Body of pancreas (tissue), 4 donors: Measurements from ENCODE around the gene ADCY2. TPM values are rescaled to one million over a fixed set of nuclear protein-coding genes. Genes with fewer than 3 reads are reported as not detected.

Source experiments
- ATAC-seq: fragments of 150-250 bp; one replicate; pipeline ENCODE4 v1.9.1; 2016
- DNase-seq, 4 donors: peaks; one replicate each; pipeline ENCODE4 v3.0.0-alpha.2; 2019
- H3K27ac ChIP-seq, 4 donors: fragments of 200-600 bp; sonication (generic); 1 replicate in 3 of 4; 2 replicates in 1 of 4; pipeline versions ENCODE4 v1.5.1 to v1.6.1; 2016 to 2019; ENCODE audit warnings: mild to moderate bottlenecking in 1 of 4, mixed read lengths in 1 of 4, moderate library complexity in 1 of 4
- H3K27me3 ChIP-seq, 2 donors: fragments of 200-600 bp; sonication (generic); one replicate each; pipeline ENCODE4 v1.6.0; 2016; ENCODE audit warnings: mild to moderate bottlenecking in 1 of 2
- H3K36me3 ChIP-seq, 2 donors: fragments of 200-600 bp; sonication (generic); replicated peaks in 1 of 2; 2 replicates each; pipeline ENCODE4 v1.5.1; 2016; ENCODE audit warnings: low read depth in 2 of 2; ENCODE audit not compliant: insufficient read depth in 1 of 2
- H3K4me1 ChIP-seq: fragments of 200-600 bp; sonication (generic); one replicate; pipeline ENCODE4 v1.6.0; 2016
- H3K4me3 ChIP-seq, 2 donors: fragments of 200-600 bp; sonication (generic); 1 replicate in 1 of 2; 2 replicates in 1 of 2; pipeline ENCODE4 v1.5.1; 2016 to 2019
- H3K9me3 ChIP-seq, 3 donors: fragments of 200-600 bp; sonication (generic); 1 replicate in 2 of 3; 2 replicates in 1 of 3; pipeline ENCODE4 v1.5.1; 2016
- POLR2A ChIP-seq, 3 donors: fragments of 450-650 bp; IDR thresholded peaks; one replicate each; pipeline ENCODE4 v1.6.1; 2016; ENCODE audit warnings: antibody characterized with exemption in 3 of 3, mild to moderate bottlenecking in 2 of 3
- WGBS, 2 donors: methylation state at CpG; one replicate each; pipeline ENCODE4 v1.1.5; 2017; 5-methylcytosine and 5-hydroxymethylcytosine counted together
- intact Hi-C: fragments of 100-400 bp; cut with DNase I; formaldehyde crosslinking; loops from one replicate; pipeline ENCODE4 v1.15.1; 2023
- total RNA-seq, 2 donors: library from RNA; depleted of rRNA; stranded (reverse); fragments of >200 nt; gene quantifications; one replicate each; pipeline ENCODE4 v1.1.0, GENCODE V29; 2016
- TF ChIP-seq, protein P1 (sequence below), 7 experiments: fragments of 450-650 bp in 4 of 7; fragments of 200-600 bp in 3 of 7; sonication (generic) in 3 of 7; IDR thresholded peaks; one replicate each; pipeline ENCODE4 v1.5.1; 2016 to 2019; ENCODE audit warnings: antibody characterized with exemption in 7 of 7

The ADCY2 gene
- total RNA-seq, 2 donors from 2014 or later, result 0.52 to 4.6 TPM

DNA sequence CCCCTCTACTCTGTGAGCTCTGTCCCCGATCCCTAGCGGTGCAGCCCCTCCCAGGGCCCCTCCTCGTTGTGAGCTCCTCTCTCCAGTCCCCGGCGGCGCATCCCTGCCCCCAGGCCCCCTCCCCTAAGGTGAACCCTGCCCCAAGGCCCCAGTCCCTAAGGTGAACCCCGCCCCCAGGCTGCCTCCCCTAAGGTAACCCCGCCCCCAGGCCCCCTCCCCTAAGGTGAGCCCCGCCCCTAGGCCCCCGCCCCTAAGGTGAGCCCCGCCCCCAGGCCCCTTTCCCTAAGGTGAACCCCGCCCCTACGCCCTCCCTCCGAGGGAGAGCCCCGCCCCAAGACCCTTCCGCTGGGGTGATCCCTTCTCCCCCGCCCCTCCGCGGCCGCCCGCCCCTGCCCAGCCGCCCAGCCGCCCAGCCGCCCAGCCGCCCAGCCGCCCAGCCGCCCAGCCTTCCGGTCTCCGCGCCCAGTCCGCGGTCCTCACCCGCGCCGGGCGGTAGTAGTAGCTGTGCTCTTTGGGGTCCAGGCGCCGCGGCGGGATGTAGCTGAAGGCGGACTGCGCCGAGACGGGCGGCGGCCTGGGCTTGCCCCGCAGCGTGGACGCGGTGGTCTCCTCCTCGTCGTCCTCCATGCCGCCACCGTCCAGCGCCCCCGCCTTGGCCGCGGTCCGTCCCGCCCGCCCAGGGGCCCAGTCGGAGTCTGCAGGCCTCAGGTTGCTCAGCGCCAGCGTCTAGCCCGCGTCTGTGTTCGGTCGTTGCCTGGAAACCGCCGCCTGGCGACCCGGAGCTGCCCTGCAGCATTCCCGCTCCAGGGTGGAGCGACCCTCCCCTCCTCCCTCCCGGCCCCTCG is 454.7 kb downstream of the ADCY2 start, which contains the start of gene CFAP90:
Gene CFAP90, minus strand, starts transcription at position 739 of the 845 bp plus-strand sequence. Its CDS starts 112 bp downstream, at position 627.
- Histone ChIP-seq H3K4me3 (peak within 1 kb of the TSS; percentile 2 to 19), H3K4me1 (peaks cover 20% of the 10 kb centered on the region), H3K36me3 (no peaks in the 10 kb centered on the region), H3K9me3 (no peaks in the 10 kb centered on the region), H3K27ac (peak within 1 kb of the TSS; percentile 47 to 67 (median 65)), H3K27me3 (no peaks in the 10 kb centered on the region)
- 0 to 5% methylated on average over 14 to 45 of the region's 76 CpGs for WGBS, 2 donors
- ATAC-seq (peak; percentile 71), DNase-seq (peak; percentile 75 to 86 (median 77))
- TF ChIP-seq, protein P1, sequence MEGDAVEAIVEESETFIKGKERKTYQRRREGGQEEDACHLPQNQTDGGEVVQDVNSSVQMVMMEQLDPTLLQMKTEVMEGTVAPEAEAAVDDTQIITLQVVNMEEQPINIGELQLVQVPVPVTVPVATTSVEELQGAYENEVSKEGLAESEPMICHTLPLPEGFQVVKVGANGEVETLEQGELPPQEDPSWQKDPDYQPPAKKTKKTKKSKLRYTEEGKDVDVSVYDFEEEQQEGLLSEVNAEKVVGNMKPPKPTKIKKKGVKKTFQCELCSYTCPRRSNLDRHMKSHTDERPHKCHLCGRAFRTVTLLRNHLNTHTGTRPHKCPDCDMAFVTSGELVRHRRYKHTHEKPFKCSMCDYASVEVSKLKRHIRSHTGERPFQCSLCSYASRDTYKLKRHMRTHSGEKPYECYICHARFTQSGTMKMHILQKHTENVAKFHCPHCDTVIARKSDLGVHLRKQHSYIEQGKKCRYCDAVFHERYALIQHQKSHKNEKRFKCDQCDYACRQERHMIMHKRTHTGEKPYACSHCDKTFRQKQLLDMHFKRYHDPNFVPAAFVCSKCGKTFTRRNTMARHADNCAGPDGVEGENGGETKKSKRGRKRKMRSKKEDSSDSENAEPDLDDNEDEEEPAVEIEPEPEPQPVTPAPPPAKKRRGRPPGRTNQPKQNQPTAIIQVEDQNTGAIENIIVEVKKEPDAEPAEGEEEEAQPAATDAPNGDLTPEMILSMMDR (IDR thresholded peaks at IDR 0.05), result peak in 6 of 7 experiments; percentile 13 to 64 (median 44)
- peak in 2 of 3 donors; percentile 25 for TF ChIP-seq POLR2A (IDR thresholded peaks at IDR 0.05)
- intact Hi-C loops, result no loop called here

DNA sequence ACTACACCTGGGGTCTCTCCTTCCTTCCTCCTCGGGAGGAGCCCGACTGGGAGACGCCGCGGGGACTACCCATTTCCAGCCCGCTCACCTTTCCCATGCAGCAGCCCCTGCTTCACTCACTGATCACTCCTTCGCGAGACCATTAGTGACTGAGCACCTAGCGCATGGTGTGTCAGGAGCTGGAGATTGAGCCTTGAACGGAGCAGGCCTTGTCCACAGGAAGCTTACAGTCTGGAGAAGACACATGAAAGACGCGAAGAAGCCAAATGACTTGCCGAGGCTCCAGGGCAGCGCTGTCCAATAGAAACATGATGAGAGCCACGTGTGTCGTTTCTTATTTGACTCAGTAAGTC is 455.3 kb downstream of the ADCY2 start:
- Histone ChIP-seq H3K27ac (peak overlapping the region; percentile 47 to 67 (median 65)), H3K4me3 (no peak overlapping the region), H3K4me1 (peaks cover 20% of the 10 kb centered on the region), H3K9me3 (no peaks in the 10 kb centered on the region), H3K27me3 (no peaks in the 10 kb centered on the region), H3K36me3 (no peaks in the 10 kb centered on the region)
- intact Hi-C loops, result no loop called here
- TF ChIP-seq POLR2A (IDR thresholded peaks at IDR 0.05), result no peak
- TF ChIP-seq, protein P1 (IDR thresholded peaks at IDR 0.05), result no peak
- no peak for DNase-seq
- WGBS, 2 donors, result 20 to 29% methylated on average over 16 of the region's 16 CpGs
- peak; percentile 8 for ATAC-seq

DNA sequence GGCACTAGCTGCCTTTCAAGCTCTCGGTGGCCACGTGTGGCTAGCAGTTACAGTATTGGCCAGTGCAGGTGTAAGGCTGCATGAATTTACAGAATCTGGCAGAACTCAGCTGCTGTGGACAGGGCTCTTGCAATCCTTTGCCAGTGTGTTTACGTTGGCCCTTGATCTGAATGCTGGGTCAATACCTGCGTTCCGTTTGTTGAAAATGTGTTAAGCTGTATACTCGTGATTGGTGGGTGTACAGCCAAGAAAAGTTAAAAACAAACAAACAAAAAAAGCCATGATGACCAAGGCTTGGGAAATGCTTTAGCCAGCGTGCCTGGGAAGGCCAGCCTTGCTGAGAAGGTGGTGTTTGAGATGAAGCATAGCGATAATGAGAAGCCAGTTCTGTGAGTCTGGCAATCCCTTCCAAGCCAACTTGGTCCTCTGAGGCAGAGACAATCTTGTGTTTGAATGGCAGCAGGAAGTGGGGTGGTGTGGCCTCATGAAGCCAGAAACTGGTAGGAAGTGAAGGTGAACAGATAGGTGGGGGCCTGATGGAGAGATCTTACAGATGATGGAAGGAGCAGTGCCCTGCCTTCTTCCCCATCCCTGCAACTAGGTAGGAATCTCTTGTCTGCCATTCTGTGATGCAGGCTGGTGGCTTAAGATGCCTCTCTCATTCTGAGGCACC is 455.8 kb downstream of the ADCY2 start:
- H3K4me3 ChIP-seq, result no peak overlapping the region
- H3K27me3 ChIP-seq, result no peaks in the 10 kb centered on the region
- H3K4me1 ChIP-seq, result peaks cover 20% of the 10 kb centered on the region
- ATAC-seq (peak; percentile 91), DNase-seq (peak; percentile 77 to 94 (median 86))
- H3K36me3 ChIP-seq, result no peaks in the 10 kb centered on the region
- intact Hi-C loops, result no loop called here
- no peak for TF ChIP-seq POLR2A (IDR thresholded peaks at IDR 0.05)
- TF ChIP-seq, protein P1 (IDR thresholded peaks at IDR 0.05), result no peak
- H3K27ac ChIP-seq, result peak overlapping the region; percentile 47 to 67 (median 65)
- WGBS, 2 donors, result 10 to 19% methylated on average over 8 of the region's 8 CpGs
- H3K9me3 ChIP-seq, result no peaks in the 10 kb centered on the region

DNA sequence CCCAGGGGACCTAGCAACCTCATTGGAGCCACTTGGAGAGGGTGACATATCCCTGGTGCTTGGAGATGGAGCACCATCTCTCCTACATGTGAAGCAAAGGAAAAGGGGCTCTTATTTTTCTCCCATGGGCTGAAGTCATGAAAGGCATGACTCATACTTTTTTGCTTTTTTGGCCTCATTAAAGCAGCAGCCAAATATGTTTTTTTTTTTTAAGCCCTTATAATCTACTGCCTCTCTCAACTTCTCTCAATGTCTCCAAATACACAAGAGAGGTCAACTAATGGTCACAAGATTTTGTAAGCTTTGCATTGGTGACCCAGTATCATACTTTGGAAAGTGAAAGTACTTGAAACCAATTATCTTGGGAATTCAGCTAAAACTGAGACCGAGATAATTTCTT is 456.6 kb downstream of the ADCY2 start:
- no peaks in the 10 kb centered on the region for H3K27me3 ChIP-seq
- ATAC-seq (no peak), DNase-seq (no peak)
- no peak overlapping the region for H3K4me3 ChIP-seq
- peaks cover 0 to 1% of the 10 kb centered on the region in 2 donors for H3K36me3 ChIP-seq
- 88 to 92% methylated on average over 1 of the region's 1 CpG for WGBS, 2 donors
- H3K4me1 ChIP-seq, result peaks cover 20% of the 10 kb centered on the region
- intact Hi-C loops, result no loop called here
- TF ChIP-seq, protein P1 (IDR thresholded peaks at IDR 0.05), result no peak
- no peak for TF ChIP-seq POLR2A (IDR thresholded peaks at IDR 0.05)
- no peaks in the 10 kb centered on the region for H3K9me3 ChIP-seq
- peak overlapping the region in 3 of 4 donors; percentile 65 to 67 (median 65) for H3K27ac ChIP-seq
